ENCODE results near the gene NEMP1.

Gene NEMP1

DNA sequence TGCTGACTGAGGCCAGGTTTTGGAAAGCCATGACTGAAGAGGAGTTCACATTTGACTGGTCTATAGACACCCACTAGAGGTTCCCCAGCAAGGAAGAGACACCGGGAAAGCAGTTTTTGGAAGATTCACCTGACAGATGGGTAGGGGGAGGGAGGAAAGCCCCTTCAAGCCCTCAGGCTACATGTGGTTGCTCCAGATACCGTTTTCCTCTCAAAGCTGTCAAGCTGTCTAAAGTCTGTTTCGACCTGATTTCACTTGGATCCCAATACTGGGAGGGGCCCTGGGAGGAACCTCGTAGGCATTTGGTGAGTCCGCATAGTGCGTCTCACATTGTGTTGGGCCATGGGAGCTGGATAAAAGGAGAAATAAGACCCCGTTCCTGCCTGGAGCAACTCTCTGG is 48.0 kb upstream of the NEMP1 start:
- DNase-seq (ENCODE audit: low read depth in 1 of 2, low spot score in 1 of 2) = no peak
- Histone ChIP-seq H3K4me3 (replicated peaks; ENCODE audit: insufficient read depth, low read length) (no peak overlapping the region), H3K27ac (replicated peaks) (no peak overlapping the region), H3K27me3 (ENCODE audit: insufficient read depth, poor library complexity, severe bottlenecking) (peaks cover 30% of the 10 kb centered on the region)
- TF ChIP-seq, protein P1, sequence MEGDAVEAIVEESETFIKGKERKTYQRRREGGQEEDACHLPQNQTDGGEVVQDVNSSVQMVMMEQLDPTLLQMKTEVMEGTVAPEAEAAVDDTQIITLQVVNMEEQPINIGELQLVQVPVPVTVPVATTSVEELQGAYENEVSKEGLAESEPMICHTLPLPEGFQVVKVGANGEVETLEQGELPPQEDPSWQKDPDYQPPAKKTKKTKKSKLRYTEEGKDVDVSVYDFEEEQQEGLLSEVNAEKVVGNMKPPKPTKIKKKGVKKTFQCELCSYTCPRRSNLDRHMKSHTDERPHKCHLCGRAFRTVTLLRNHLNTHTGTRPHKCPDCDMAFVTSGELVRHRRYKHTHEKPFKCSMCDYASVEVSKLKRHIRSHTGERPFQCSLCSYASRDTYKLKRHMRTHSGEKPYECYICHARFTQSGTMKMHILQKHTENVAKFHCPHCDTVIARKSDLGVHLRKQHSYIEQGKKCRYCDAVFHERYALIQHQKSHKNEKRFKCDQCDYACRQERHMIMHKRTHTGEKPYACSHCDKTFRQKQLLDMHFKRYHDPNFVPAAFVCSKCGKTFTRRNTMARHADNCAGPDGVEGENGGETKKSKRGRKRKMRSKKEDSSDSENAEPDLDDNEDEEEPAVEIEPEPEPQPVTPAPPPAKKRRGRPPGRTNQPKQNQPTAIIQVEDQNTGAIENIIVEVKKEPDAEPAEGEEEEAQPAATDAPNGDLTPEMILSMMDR (IDR thresholded peaks at IDR 0.05; ENCODE audit: insufficient read depth, low read length) = no peak
- TF ChIP-seq GABPA (IDR thresholded peaks at IDR 0.05; ENCODE audit: low read depth) (no peak), POLR2AphosphoS5 (IDR thresholded peaks at IDR 0.05; ENCODE audit: low read depth) (no peak), SPI1 (IDR thresholded peaks at IDR 0.05; ENCODE audit: borderline replicate concordance, low read depth) (no peak)
- TF ChIP-seq, protein P2, sequence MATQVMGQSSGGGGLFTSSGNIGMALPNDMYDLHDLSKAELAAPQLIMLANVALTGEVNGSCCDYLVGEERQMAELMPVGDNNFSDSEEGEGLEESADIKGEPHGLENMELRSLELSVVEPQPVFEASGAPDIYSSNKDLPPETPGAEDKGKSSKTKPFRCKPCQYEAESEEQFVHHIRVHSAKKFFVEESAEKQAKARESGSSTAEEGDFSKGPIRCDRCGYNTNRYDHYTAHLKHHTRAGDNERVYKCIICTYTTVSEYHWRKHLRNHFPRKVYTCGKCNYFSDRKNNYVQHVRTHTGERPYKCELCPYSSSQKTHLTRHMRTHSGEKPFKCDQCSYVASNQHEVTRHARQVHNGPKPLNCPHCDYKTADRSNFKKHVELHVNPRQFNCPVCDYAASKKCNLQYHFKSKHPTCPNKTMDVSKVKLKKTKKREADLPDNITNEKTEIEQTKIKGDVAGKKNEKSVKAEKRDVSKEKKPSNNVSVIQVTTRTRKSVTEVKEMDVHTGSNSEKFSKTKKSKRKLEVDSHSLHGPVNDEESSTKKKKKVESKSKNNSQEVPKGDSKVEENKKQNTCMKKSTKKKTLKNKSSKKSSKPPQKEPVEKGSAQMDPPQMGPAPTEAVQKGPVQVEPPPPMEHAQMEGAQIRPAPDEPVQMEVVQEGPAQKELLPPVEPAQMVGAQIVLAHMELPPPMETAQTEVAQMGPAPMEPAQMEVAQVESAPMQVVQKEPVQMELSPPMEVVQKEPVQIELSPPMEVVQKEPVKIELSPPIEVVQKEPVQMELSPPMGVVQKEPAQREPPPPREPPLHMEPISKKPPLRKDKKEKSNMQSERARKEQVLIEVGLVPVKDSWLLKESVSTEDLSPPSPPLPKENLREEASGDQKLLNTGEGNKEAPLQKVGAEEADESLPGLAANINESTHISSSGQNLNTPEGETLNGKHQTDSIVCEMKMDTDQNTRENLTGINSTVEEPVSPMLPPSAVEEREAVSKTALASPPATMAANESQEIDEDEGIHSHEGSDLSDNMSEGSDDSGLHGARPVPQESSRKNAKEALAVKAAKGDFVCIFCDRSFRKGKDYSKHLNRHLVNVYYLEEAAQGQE (IDR thresholded peaks at IDR 0.05; ENCODE audit: insufficient replicate concordance, low read depth) = no peak

- no peak for DNase-seq (ENCODE audit: low read depth in 1 of 2, low spot score in 1 of 2)
- Histone ChIP-seq H3K4me3 (replicated peaks; ENCODE audit: insufficient read depth, low read length) (no peak overlapping the region), H3K27ac (replicated peaks) (no peak overlapping the region), H3K27me3 (ENCODE audit: insufficient read depth, poor library complexity, severe bottlenecking) (peaks cover 30% of the 10 kb centered on the region)
- no peak for TF ChIP-seq SPI1 (IDR thresholded peaks at IDR 0.05; ENCODE audit: borderline replicate concordance, low read depth)
- TF ChIP-seq, protein P2 (IDR thresholded peaks at IDR 0.05; ENCODE audit: insufficient replicate concordance, low read depth) = no peak
- no peak for TF ChIP-seq GABPA (IDR thresholded peaks at IDR 0.05; ENCODE audit: low read depth)
- TF ChIP-seq, protein P1 (IDR thresholded peaks at IDR 0.05; ENCODE audit: insufficient read depth, low read length) = no peak
- TF ChIP-seq POLR2AphosphoS5 (IDR thresholded peaks at IDR 0.05; ENCODE audit: low read depth) = no peak
Observed at GRCh38 chr12:57126061-57126460, 47.5 kb upstream of the NEMP1 start.

DNA sequence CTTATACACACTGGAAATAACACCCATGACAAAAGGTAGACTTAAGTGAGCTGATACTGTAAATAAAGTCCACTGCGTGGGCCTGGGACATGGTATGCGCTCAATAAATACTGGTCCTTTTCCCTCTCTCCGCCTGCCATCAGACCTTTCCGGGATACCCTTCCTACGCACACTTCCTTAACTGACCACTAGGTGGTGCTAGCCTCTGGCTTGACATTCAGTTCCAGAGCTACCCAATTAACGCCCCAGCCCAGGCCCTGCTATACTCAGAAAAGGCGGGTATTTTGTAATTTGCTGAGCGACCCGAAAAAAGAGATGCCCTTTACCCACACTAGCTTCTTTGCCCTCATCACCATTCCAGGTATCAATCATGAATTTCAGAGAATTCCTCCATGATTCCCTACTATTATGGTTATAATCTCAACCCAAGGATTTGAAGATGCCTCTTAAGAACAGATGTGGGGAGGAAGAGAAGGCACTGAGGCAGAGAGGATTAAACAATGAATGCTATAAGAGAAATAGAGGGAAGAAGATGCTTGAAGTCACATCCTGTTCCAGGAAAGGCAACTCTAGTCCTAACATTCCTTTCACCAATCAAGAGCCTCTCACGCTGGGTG is 45.8 kb upstream of the NEMP1 start:
- DNase-seq (ENCODE audit: low read depth in 1 of 2, low spot score in 1 of 2) = peak in 1 of 2 experiments; percentile 74
- peaks cover 24% of the 10 kb centered on the region for H3K27me3 ChIP-seq (ENCODE audit: insufficient read depth, poor library complexity, severe bottlenecking)
- no peak overlapping the region for H3K4me3 ChIP-seq (replicated peaks; ENCODE audit: insufficient read depth, low read length)
- TF ChIP-seq SPI1 (IDR thresholded peaks at IDR 0.05; ENCODE audit: borderline replicate concordance, low read depth) (peak; percentile 36; the same call in 1 of the 2 replicates), POLR2AphosphoS5 (IDR thresholded peaks at IDR 0.05; ENCODE audit: low read depth) (no peak), GABPA (IDR thresholded peaks at IDR 0.05; ENCODE audit: low read depth) (no peak)
- TF ChIP-seq, protein P1 (IDR thresholded peaks at IDR 0.05; ENCODE audit: insufficient read depth, low read length) = peak; percentile 85
- H3K27ac ChIP-seq (replicated peaks) = no peak overlapping the region

- Histone ChIP-seq H3K4me3 (replicated peaks; ENCODE audit: insufficient read depth, low read length) (no peak overlapping the region), H3K27ac (replicated peaks) (no peak overlapping the region), H3K27me3 (ENCODE audit: insufficient read depth, poor library complexity, severe bottlenecking) (peaks cover 20% of the 10 kb centered on the region)
- no peak for DNase-seq (ENCODE audit: low read depth in 1 of 2, low spot score in 1 of 2)
- TF ChIP-seq, protein P2 (IDR thresholded peaks at IDR 0.05; ENCODE audit: insufficient replicate concordance, low read depth) = no peak
- TF ChIP-seq, protein P1 (IDR thresholded peaks at IDR 0.05; ENCODE audit: insufficient read depth, low read length) = no peak
- no peak for TF ChIP-seq SPI1 (IDR thresholded peaks at IDR 0.05; ENCODE audit: borderline replicate concordance, low read depth)
Observed at GRCh38 chr12:57123813-57124212, 45.2 kb upstream of the NEMP1 start.

All from HL-60 (cell line).